Mucosa of stomach (tissue), 1 donor: Measurements from ENCODE around the gene PPFIBP1.

Experiments used
- H3K27me3 ChIP-seq: one replicate; pipeline ENCODE4 v1.7.0; 2013; ENCODE audit warnings: mild to moderate bottlenecking, low read length; ENCODE audit not compliant: control insufficient read depth, insufficient read depth
- H3K36me3 ChIP-seq: one replicate; pipeline ENCODE4 v1.7.0; 2013; ENCODE audit warnings: low read length; ENCODE audit not compliant: control insufficient read depth, insufficient read depth
- H3K4me1 ChIP-seq: one replicate; pipeline ENCODE4 v1.7.0; 2013; ENCODE audit warnings: mild to moderate bottlenecking, low read length; ENCODE audit not compliant: control insufficient read depth, insufficient read depth
- H3K4me3 ChIP-seq: one replicate; pipeline ENCODE4 v1.7.0; 2013; ENCODE audit warnings: low read length
- H3K9ac ChIP-seq: one replicate; pipeline ENCODE4 v1.7.0; 2013; ENCODE audit warnings: mild to moderate bottlenecking, low read length, moderate library complexity
- H3K9me3 ChIP-seq: one replicate; pipeline ENCODE4 v1.7.0; 2013; ENCODE audit warnings: mild to moderate bottlenecking, low read length, moderate library complexity; ENCODE audit not compliant: control insufficient read depth
- donor health status: Pancreatic carcinoma.

The PPFIBP1 gene

GRCh38 chr12:27499377-27499776 is 24.6 kb upstream of the PPFIBP1 start:
- Histone ChIP-seq H3K9me3 (peaks cover 1% of the 10 kb centered on the region), H3K4me1 (no peaks in the 10 kb centered on the region), H3K4me3 (no peak overlapping the region), H3K27me3 (no peaks in the 10 kb centered on the region), H3K9ac (no peak overlapping the region), H3K36me3 (no peaks in the 10 kb centered on the region)

GRCh38 chr12:27500546-27500945 is 23.5 kb upstream of the PPFIBP1 start:
- Histone ChIP-seq H3K9ac (no peak overlapping the region), H3K4me3 (no peak overlapping the region), H3K27me3 (no peaks in the 10 kb centered on the region), H3K4me1 (no peaks in the 10 kb centered on the region), H3K9me3 (peaks cover 4% of the 10 kb centered on the region), H3K36me3 (no peaks in the 10 kb centered on the region)

GRCh38 chr12:27502021-27502435 is 22.0 kb upstream of the PPFIBP1 start:
- Histone ChIP-seq H3K4me3 (no peak overlapping the region), H3K27me3 (no peaks in the 10 kb centered on the region), H3K36me3 (no peaks in the 10 kb centered on the region), H3K9ac (no peak overlapping the region), H3K9me3 (peaks cover 4% of the 10 kb centered on the region), H3K4me1 (no peaks in the 10 kb centered on the region)

- Histone ChIP-seq H3K4me3 (no peak overlapping the region), H3K36me3 (no peaks in the 10 kb centered on the region), H3K9ac (no peak overlapping the region), H3K27me3 (no peaks in the 10 kb centered on the region), H3K4me1 (no peaks in the 10 kb centered on the region), H3K9me3 (peaks cover 4% of the 10 kb centered on the region)
These were observed 19.5 kb upstream of the PPFIBP1 start for GRCh38 chr12:27504507-27504906.

- H3K36me3 ChIP-seq: no peaks in the 10 kb centered on the region
- no peak overlapping the region for H3K4me3 ChIP-seq
- no peak overlapping the region for H3K9ac ChIP-seq
- no peaks in the 10 kb centered on the region for H3K27me3 ChIP-seq
- no peaks in the 10 kb centered on the region for H3K4me1 ChIP-seq
- peaks cover 4% of the 10 kb centered on the region for H3K9me3 ChIP-seq
These were observed 18.9 kb upstream of the PPFIBP1 start for GRCh38 chr12:27505109-27505508.

- Histone ChIP-seq H3K27me3 (no peaks in the 10 kb centered on the region), H3K9me3 (peaks cover 4% of the 10 kb centered on the region), H3K4me3 (no peak overlapping the region), H3K4me1 (no peaks in the 10 kb centered on the region), H3K9ac (no peak overlapping the region), H3K36me3 (no peaks in the 10 kb centered on the region)
These were observed 18.2 kb upstream of the PPFIBP1 start for GRCh38 chr12:27505761-27506160.

GRCh38 chr12:27506645-27507189 is 17.3 kb upstream of the PPFIBP1 start:
- H3K9me3 ChIP-seq: peaks cover 4% of the 10 kb centered on the region
- H3K9ac ChIP-seq: no peak overlapping the region
- H3K27me3 ChIP-seq: no peaks in the 10 kb centered on the region
- no peaks in the 10 kb centered on the region for H3K36me3 ChIP-seq
- peaks cover 6% of the 10 kb centered on the region for H3K4me1 ChIP-seq
- no peak overlapping the region for H3K4me3 ChIP-seq

- H3K4me1 ChIP-seq: peaks cover 7% of the 10 kb centered on the region
- H3K36me3 ChIP-seq: no peaks in the 10 kb centered on the region
- H3K4me3 ChIP-seq: no peak overlapping the region
- H3K27me3 ChIP-seq: no peaks in the 10 kb centered on the region
- H3K9me3 ChIP-seq: peaks cover 4% of the 10 kb centered on the region
- no peak overlapping the region for H3K9ac ChIP-seq
These were observed 15.1 kb upstream of the PPFIBP1 start for GRCh38 chr12:27508736-27509431.

- no peaks in the 10 kb centered on the region for H3K36me3 ChIP-seq
- no peaks in the 10 kb centered on the region for H3K27me3 ChIP-seq
- H3K4me1 ChIP-seq: peaks cover 7% of the 10 kb centered on the region
- no peaks in the 10 kb centered on the region for H3K9me3 ChIP-seq
- H3K4me3 ChIP-seq: no peak overlapping the region
- H3K9ac ChIP-seq: no peak overlapping the region
These were observed 12.8 kb upstream of the PPFIBP1 start for GRCh38 chr12:27511031-27511722.

- H3K36me3 ChIP-seq: no peaks in the 10 kb centered on the region
- H3K27me3 ChIP-seq: no peaks in the 10 kb centered on the region
- H3K9me3 ChIP-seq: no peaks in the 10 kb centered on the region
- H3K4me3 ChIP-seq: no peak overlapping the region
- H3K4me1 ChIP-seq: peaks cover 7% of the 10 kb centered on the region
- no peak overlapping the region for H3K9ac ChIP-seq
These were observed 12.3 kb upstream of the PPFIBP1 start for GRCh38 chr12:27511723-27512045.

GRCh38 chr12:27513155-27513824 is 10.7 kb upstream of the PPFIBP1 start:
- no peaks in the 10 kb centered on the region for H3K36me3 ChIP-seq
- no peak overlapping the region for H3K4me3 ChIP-seq
- H3K9me3 ChIP-seq: no peaks in the 10 kb centered on the region
- peaks cover 7% of the 10 kb centered on the region for H3K4me1 ChIP-seq
- H3K27me3 ChIP-seq: no peaks in the 10 kb centered on the region
- H3K9ac ChIP-seq: no peak overlapping the region

- peaks cover 7% of the 10 kb centered on the region for H3K4me1 ChIP-seq
- H3K4me3 ChIP-seq: no peak overlapping the region
- H3K9ac ChIP-seq: no peak overlapping the region
- H3K9me3 ChIP-seq: no peaks in the 10 kb centered on the region
- no peaks in the 10 kb centered on the region for H3K27me3 ChIP-seq
- H3K36me3 ChIP-seq: no peaks in the 10 kb centered on the region
These were observed 8.3 kb upstream of the PPFIBP1 start for GRCh38 chr12:27515671-27516070.
